ENCODE results near the gene ACIN1. TPM values are rescaled to one million over a fixed set of nuclear protein-coding genes. Genes with fewer than 3 reads are reported as not detected.

Gene ACIN1
- total RNA-seq, 1 experiment from 2014 or later: 333 TPM

DNA sequence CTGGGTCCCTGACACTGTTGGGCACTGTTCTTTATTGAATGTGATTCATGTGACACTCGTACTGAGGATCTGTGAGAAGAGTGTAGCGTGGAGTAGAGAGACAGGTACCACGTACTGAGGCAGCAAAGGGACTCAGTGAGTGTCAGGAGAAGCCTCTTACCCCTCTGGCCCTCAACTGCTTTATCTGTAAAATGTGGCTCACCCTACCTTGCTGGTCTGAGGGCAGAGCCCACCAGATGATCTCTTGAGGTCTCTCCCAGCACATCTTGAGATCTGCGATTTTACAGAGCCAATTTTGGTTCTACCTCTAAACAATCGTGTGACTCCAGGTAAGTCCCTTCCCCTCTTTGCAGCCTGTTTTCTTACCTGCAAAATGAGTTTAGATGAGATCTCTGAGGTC is 21.0 kb upstream of the ACIN1 start:
- TF ChIP-seq, protein P1, sequence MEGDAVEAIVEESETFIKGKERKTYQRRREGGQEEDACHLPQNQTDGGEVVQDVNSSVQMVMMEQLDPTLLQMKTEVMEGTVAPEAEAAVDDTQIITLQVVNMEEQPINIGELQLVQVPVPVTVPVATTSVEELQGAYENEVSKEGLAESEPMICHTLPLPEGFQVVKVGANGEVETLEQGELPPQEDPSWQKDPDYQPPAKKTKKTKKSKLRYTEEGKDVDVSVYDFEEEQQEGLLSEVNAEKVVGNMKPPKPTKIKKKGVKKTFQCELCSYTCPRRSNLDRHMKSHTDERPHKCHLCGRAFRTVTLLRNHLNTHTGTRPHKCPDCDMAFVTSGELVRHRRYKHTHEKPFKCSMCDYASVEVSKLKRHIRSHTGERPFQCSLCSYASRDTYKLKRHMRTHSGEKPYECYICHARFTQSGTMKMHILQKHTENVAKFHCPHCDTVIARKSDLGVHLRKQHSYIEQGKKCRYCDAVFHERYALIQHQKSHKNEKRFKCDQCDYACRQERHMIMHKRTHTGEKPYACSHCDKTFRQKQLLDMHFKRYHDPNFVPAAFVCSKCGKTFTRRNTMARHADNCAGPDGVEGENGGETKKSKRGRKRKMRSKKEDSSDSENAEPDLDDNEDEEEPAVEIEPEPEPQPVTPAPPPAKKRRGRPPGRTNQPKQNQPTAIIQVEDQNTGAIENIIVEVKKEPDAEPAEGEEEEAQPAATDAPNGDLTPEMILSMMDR (conservative IDR thresholded peaks at IDR 0.05): no peak
- no CpG with 5 or more reads among the region's 5 CpGs for WGBS (ENCODE audit: extremely low coverage, insufficient read length, low lambda C conversion rate)
- no peak overlapping the region for H3K27ac ChIP-seq (ENCODE audit: insufficient read length, low read depth, low read length)

More for the DNA sequence above, 21.0 kb upstream of the ACIN1 start:
- H2AFZ ChIP-seq (ENCODE audit: low read length): no peak overlapping the region
- no peak overlapping the region for H2AK5ac ChIP-seq (ENCODE audit: insufficient read length, low read length)
- H3K14ac ChIP-seq (ENCODE audit: insufficient read depth, low read length): no peak overlapping the region
- no peak overlapping the region for H3K18ac ChIP-seq (ENCODE audit: insufficient read length, low read depth, low read length)
- H3K9me3 Mint-ChIP-seq: no peaks in the 10 kb centered on the region
- H2BK5ac ChIP-seq (ENCODE audit: insufficient read length, low read length): no peak overlapping the region
- no peaks in the 10 kb centered on the region for H3K79me1 ChIP-seq (ENCODE audit: insufficient read depth, low read depth, low read length, poor library complexity, severe bottlenecking)
- no peak overlapping the region for H4K91ac ChIP-seq (ENCODE audit: insufficient read length, low read depth, low read length)
- no peak overlapping the region for H3K23ac ChIP-seq (ENCODE audit: insufficient read length, low read depth, low read length)
- no peaks in the 10 kb centered on the region for H3K79me2 ChIP-seq (ENCODE audit: insufficient read depth, low read length)
- H3K23me2 ChIP-seq (ENCODE audit: insufficient read length, low read depth, low read length, poor library complexity, severe bottlenecking): no peaks in the 10 kb centered on the region
- no peak overlapping the region for H2BK20ac ChIP-seq (ENCODE audit: low read depth, low read length, poor library complexity, severe bottlenecking)
- H3K9ac ChIP-seq (ENCODE audit: extremely low read depth, insufficient read length, low read length): no peak overlapping the region
- H3K4me1 Mint-ChIP-seq: peaks cover 38 to 43% of the 10 kb centered on the region in 2 experiments
- H4K8ac ChIP-seq (replicated peaks; ENCODE audit: insufficient read length, low read depth, low read length): no peak overlapping the region
- H3K27me3 Mint-ChIP-seq (ENCODE audit: low read depth): peaks cover 28% of the 10 kb centered on the region
- H4K20me1 ChIP-seq (ENCODE audit: control insufficient read depth, insufficient read depth, insufficient read length): no peaks in the 10 kb centered on the region
- no peak overlapping the region for H2BK120ac ChIP-seq (ENCODE audit: low read depth, low read length, poor library complexity, severe bottlenecking)
- peaks cover 5% of the 10 kb centered on the region; the same call in 1 of the 2 replicates for H3K4me1 ChIP-seq (ENCODE audit: insufficient read depth, low read length)
- no peaks in the 10 kb centered on the region; a peak in 1 of 7 replicates for H3K36me3 Mint-ChIP-seq (ENCODE audit: insufficient read depth in 1 of 3, low read depth in 3 of 3)
- H2BK15ac ChIP-seq (ENCODE audit: low read depth, low read length): no peak overlapping the region
- no peaks in the 10 kb centered on the region for H3K9me3 ChIP-seq (ENCODE audit: control insufficient read depth, low read depth, low read length)
- H2BK12ac ChIP-seq (ENCODE audit: insufficient read length, low read depth, low read length): no peak overlapping the region
- no peak overlapping the region for H3K4ac ChIP-seq (ENCODE audit: low read depth, low read length)
- no peak for DNase-seq
- H3K27ac Mint-ChIP-seq: no peak overlapping the region
- no peaks in the 10 kb centered on the region for H3K27me3 ChIP-seq (ENCODE audit: insufficient read depth, low read length)
- H3K56ac ChIP-seq (ENCODE audit: insufficient read length, low read depth, low read length): no peak overlapping the region
- no peak overlapping the region for H4K5ac ChIP-seq (ENCODE audit: insufficient read length, low read depth, low read length)
- H3K4me3 Mint-ChIP-seq: no peak overlapping the region
- no peak overlapping the region for H3K4me2 ChIP-seq (ENCODE audit: insufficient read depth, insufficient read length, low read length)
- no peak overlapping the region for H3T11ph ChIP-seq (ENCODE audit: low read length)
